SK-N-SH (cell line): ENCODE measurements around the gene TAGLN2. TPM values are rescaled to one million over a fixed set of nuclear protein-coding genes. Genes with fewer than 3 reads are reported as not detected.

Experiments used
- CTCF ChIA-PET: fragments of 300-600, 350-600 bp; formaldehyde crosslinking; extraction: SDS; loops from one replicate; lab custom pipeline; 2021; lab: Yijun Ruan, JAX
- POLR2A ChIA-PET: fragments of 350-600 bp; sonication (Branson Sonifier 250); formaldehyde crosslinking; extraction: SDS; loops from one replicate; lab custom pipeline; 2020; ENCODE audit warnings: antibody characterized with exemption, inconsistent platforms; lab: Yijun Ruan, JAX
- DNase-seq: peaks from one replicate; pipeline ENCODE4 v3.0.0; 2012
- H2AFZ ChIP-seq: fragments of 200-600 bp; sonication (generic); 2 replicates; pipeline ENCODE4 v1.8.1; 2016; ENCODE audit warnings: antibody characterized with exemption, mild to moderate bottlenecking, low read depth
- H3F3A ChIP-seq: fragments of 200-600 bp; sonication (generic); replicated peaks from 2 replicates; pipeline ENCODE3; 2016; ENCODE audit warnings: antibody characterized with exemption, mild to moderate bottlenecking; ENCODE audit not compliant: insufficient read depth
- H3K27ac ChIP-seq, 2 experiments: fragments of 200-500 bp in 1 of 2; fragments of 200-600 bp in 1 of 2; sonication (Bioruptor generic) in 1 of 2; sonication (generic), shearing (Covaris generic) in 1 of 2; 2 replicates each; pipeline versions ENCODE4 v1.5.1 to v1.6.1; 2014 to 2016; ENCODE audit warnings: low read depth in 2 of 2, inconsistent platforms in 1 of 2, low read length in 1 of 2, mild to moderate bottlenecking in 1 of 2, mixed read lengths in 1 of 2
- H3K27me3 ChIP-seq: fragments of 200-600 bp; sonication (generic), shearing (Covaris generic); 2 replicates; pipeline ENCODE4 v1.6.1; 2016; ENCODE audit warnings: mixed run types; ENCODE audit not compliant: insufficient read depth
- H3K36me3 ChIP-seq, 2 experiments: fragments of 200-500 bp in 1 of 2; fragments of 200-600 bp in 1 of 2; sonication (Bioruptor generic) in 1 of 2; sonication (generic) in 1 of 2; replicated peaks in 1 of 2; 2 replicates each; pipeline versions ENCODE3 to v1.5.1; 2014 to 2016; ENCODE audit warnings: low read length in 1 of 2, mild to moderate bottlenecking in 1 of 2; ENCODE audit not compliant: insufficient read depth in 2 of 2, control insufficient read depth in 1 of 2
- H3K4me1 ChIP-seq, 2 experiments: fragments of 200-500 bp in 1 of 2; fragments of 200-600 bp in 1 of 2; sonication (Bioruptor generic) in 1 of 2; sonication (generic), shearing (Covaris generic) in 1 of 2; 2 replicates each; pipeline versions ENCODE4 v1.5.1 to v1.6.1; 2014 to 2016; ENCODE audit warnings: low read depth in 1 of 2, low read length in 1 of 2, mixed run types in 1 of 2; ENCODE audit not compliant: insufficient read depth in 2 of 2, control insufficient read depth in 1 of 2
- H3K4me2 ChIP-seq: fragments of 200-600 bp; sonication (generic), shearing (Covaris generic); 2 replicates; pipeline ENCODE4 v1.6.1; 2017; ENCODE audit warnings: mixed run types
- H3K4me3 ChIP-seq, 2 experiments: fragments of 200-500 bp in 1 of 2; fragments of 200-600 bp in 1 of 2; sonication (Bioruptor generic) in 1 of 2; sonication (generic), shearing (Covaris generic) in 1 of 2; 2 replicates each; pipeline versions ENCODE4 v1.5.1 to v1.8.1; 2014 to 2016; ENCODE audit warnings: low read depth in 2 of 2, inconsistent platforms in 1 of 2, low read length in 1 of 2, mild to moderate bottlenecking in 1 of 2, mixed read lengths in 1 of 2, moderate library complexity in 1 of 2
- H3K79me2 ChIP-seq: fragments of 200-600 bp; sonication (generic); 2 replicates; pipeline ENCODE4 v1.8.1; 2017; ENCODE audit warnings: mild to moderate bottlenecking; ENCODE audit not compliant: insufficient read depth
- H3K9ac ChIP-seq: fragments of 200-600 bp; sonication (generic); 2 replicates; pipeline ENCODE4 v1.6.1; 2017; ENCODE audit warnings: mixed run types
- H3K9me2 ChIP-seq: fragments of 200-600 bp; sonication (generic); 2 replicates; pipeline ENCODE4 v1.6.1; 2017; ENCODE audit warnings: mixed run types
- H3K9me3 ChIP-seq: fragments of 200-600 bp; sonication (generic); 2 replicates; pipeline ENCODE4 v1.6.1; 2017; ENCODE audit warnings: mixed run types, mild to moderate bottlenecking, moderate library complexity
- H4K20me1 ChIP-seq: fragments of 200-600 bp; sonication (generic); 2 replicates; pipeline ENCODE4 v1.6.1; 2017; ENCODE audit warnings: mild to moderate bottlenecking, mixed run types; ENCODE audit not compliant: insufficient read depth
- CTCF ChIP-seq: fragments of 200-600 bp; sonication (generic); IDR thresholded peaks from 2 replicates; pipeline ENCODE4 v1.6.1; 2017; ENCODE audit warnings: antibody characterized with exemption, mild to moderate bottlenecking, moderate library complexity
- EP300 ChIP-seq, 2 experiments: IDR thresholded peaks; 2 replicates each; pipeline versions ENCODE4 v1.4.0 to v1.6.1; 2012; ENCODE audit warnings: borderline replicate concordance in 1 of 2, low read depth in 1 of 2, low read length in 1 of 2
- EZH2phosphoT487 ChIP-seq: fragments of 200-600 bp; sonication (generic); IDR thresholded peaks from 2 replicates; pipeline ENCODE4 v1.6.1; 2017; ENCODE audit warnings: low read depth, mixed run types, mild to moderate bottlenecking, antibody characterized with exemption, moderate library complexity, borderline replicate concordance
- FOSL2 ChIP-seq: IDR thresholded peaks from 2 replicates; pipeline ENCODE4 v1.4.0; 2012; ENCODE audit warnings: low read depth, mild to moderate bottlenecking, moderate library complexity, borderline replicate concordance
- FOXJ3 ChIP-seq: sonication (generic); formaldehyde crosslinking; IDR thresholded peaks from 2 replicates; pipeline ENCODE4 v1.5.1; 2020; ENCODE audit warnings: mild to moderate bottlenecking, missing genetic modification reagents
- FOXM1 ChIP-seq: IDR thresholded peaks from 2 replicates; pipeline ENCODE4 v1.4.0; 2012; ENCODE audit warnings: low read depth, mild to moderate bottlenecking
- GABPA ChIP-seq: IDR thresholded peaks from 2 replicates; pipeline ENCODE4 v1.4.0; 2012; ENCODE audit warnings: low read depth, mild to moderate bottlenecking
- GATA2 ChIP-seq: sonication (generic); formaldehyde crosslinking; IDR thresholded peaks from 2 replicates; pipeline ENCODE4 v1.5.0; 2020; ENCODE audit warnings: mild to moderate bottlenecking, missing genetic modification reagents
- IRF3 ChIP-seq: fragments of 150-350 bp; IDR thresholded peaks from 2 replicates; pipeline ENCODE4 v1.6.1; 2016; ENCODE audit warnings: mild to moderate bottlenecking, low read depth, low read length
- MXI1 ChIP-seq: IDR thresholded peaks from 2 replicates; pipeline ENCODE4 v1.6.1; 2012; ENCODE audit warnings: mild to moderate bottlenecking, low read depth, low read length, improper control_type of control experiment
- NRF1 ChIP-seq: IDR thresholded peaks from 2 replicates; pipeline ENCODE4 v1.6.1; 2012; ENCODE audit warnings: low read depth, mild to moderate bottlenecking, low read length
- REST ChIP-seq: IDR thresholded peaks from 2 replicates; pipeline ENCODE4 v1.6.1; 2012; ENCODE audit warnings: mild to moderate bottlenecking, low read depth, low read length, moderate library complexity
- TAF1 ChIP-seq: IDR thresholded peaks from 2 replicates; pipeline ENCODE4 v1.6.1; 2012; ENCODE audit warnings: low read depth, mild to moderate bottlenecking, low read length, moderate library complexity, borderline replicate concordance
- TEAD4 ChIP-seq: IDR thresholded peaks from 2 replicates; pipeline ENCODE4 v1.4.0; 2012; ENCODE audit warnings: mild to moderate bottlenecking, borderline replicate concordance; ENCODE audit not compliant: insufficient read depth
- WGBS: methylation state at CpG from one replicate; pipeline ENCODE4 v1.1.6; 2017; ENCODE audit warnings: low lambda C conversion rate; 5-methylcytosine and 5-hydroxymethylcytosine counted together
- polyA plus RNA-seq, 3 experiments: library from polyadenylated mRNA; depleted of rRNA; stranded (reverse); fragments of >200 nt; gene quantifications; 2 replicates each; pipeline ENCODE4 v1.2.3, GENCODE V29; 2012

The TAGLN2 gene
- polyA plus RNA-seq, 1 of the 3 experiments (the other 2 are of a cell fraction): 646 TPM

- no peak for TF ChIP-seq REST
- TF ChIP-seq NRF1: no peak
- no peak for TF ChIP-seq FOXJ3 (CRISPR knock-in tag)
- TF ChIP-seq TEAD4: no peak
- no peak for TF ChIP-seq EP300 (IDR thresholded peaks at IDR 0.05; ENCODE audit: borderline replicate concordance in 1 of 2, low read depth in 1 of 2, low read length in 1 of 2)
Observed at GRCh38 chr1:159938211-159938852, 13.0 kb upstream of the TAGLN2 start (continued).

- WGBS: 56% methylated on average over 4 of the region's 4 CpGs
- Histone ChIP-seq H4K20me1 (no peaks in the 10 kb centered on the region), H3K4me1 (peaks cover 0 to 10% of the 10 kb centered on the region in 2 experiments; a peak in 1 of 4 replicates), H3K4me2 (no peak overlapping the region), H3K4me3 (no peak overlapping the region), H3K9me2 (no peaks in the 10 kb centered on the region), H3K27me3 (no peaks in the 10 kb centered on the region), H3K9me3 (no peaks in the 10 kb centered on the region), H3K9ac (no peak overlapping the region), H2AFZ (no peak overlapping the region), H3K27ac (no peak overlapping the region), H3K36me3 (no peaks in the 10 kb centered on the region), H3K79me2 (no peaks in the 10 kb centered on the region), H3F3A (no peaks in the 10 kb centered on the region)
- no peak for DNase-seq
- CTCF ChIA-PET: interaction anchor here (0.6 to 22.3 kb wide), 14 partner anchors 9 to 152 kb away, joined by 3 to 460 read pairs (median 6); partner anchors contain the start of genes IGSF9, PIGM and SLAMF9
- POLR2A ChIA-PET: no interaction called here
- TF ChIP-seq REST: no peak
- no peak for TF ChIP-seq CTCF
- no peak for TF ChIP-seq TEAD4
- no peak for TF ChIP-seq FOXM1
- TF ChIP-seq IRF3: no peak
- no peak for TF ChIP-seq EZH2phosphoT487
- no peak for TF ChIP-seq EP300 (IDR thresholded peaks at IDR 0.05; ENCODE audit: borderline replicate concordance in 1 of 2, low read depth in 1 of 2, low read length in 1 of 2)
- no peak for TF ChIP-seq FOSL2
- no peak for TF ChIP-seq GATA2
- TF ChIP-seq NRF1: no peak
- TF ChIP-seq TAF1: no peak
- TF ChIP-seq GABPA: no peak
- TF ChIP-seq MXI1: no peak
Observed at GRCh38 chr1:159937054-159937750, 11.9 kb upstream of the TAGLN2 start.
